OCI-LY3 (cell line): Measurements from ENCODE around the gene PLCB1.

ENCODE experiments used
- H2AFZ ChIP-seq: fragments of 200-600, 300-600 bp; shearing (Covaris generic); 2 replicates; pipeline ENCODE4 v1.6.0; 2014; ENCODE audit warnings: antibody characterized with exemption, low read depth, low read length
- H3K27ac ChIP-seq: fragments of 200-600, 300-600 bp; sonication (generic); 2 replicates; pipeline ENCODE4 v1.5.1; 2014; ENCODE audit warnings: mild to moderate bottlenecking, low read length, moderate library complexity, mixed read lengths
- H3K27me3 ChIP-seq: fragments of 200-600, 300-600 bp; sonication (generic); 2 replicates; pipeline ENCODE4 v1.6.1; 2014; ENCODE audit warnings: low read depth, low read length, mixed read lengths
- H3K36me3 ChIP-seq: fragments of 200-600, 300-600 bp; sonication (generic); replicated peaks from 2 replicates; pipeline ENCODE3; 2014; ENCODE audit warnings: low read depth, low read length, mixed read lengths
- H3K4me1 ChIP-seq: fragments of 300-600, 200-600 bp; sonication (generic); 2 replicates; pipeline ENCODE4 v1.6.1; 2014; ENCODE audit warnings: low read length, mixed read lengths
- H3K4me2 ChIP-seq: fragments of 200-600, 300-600 bp; sonication (generic); 2 replicates; pipeline ENCODE4 v1.6.1; 2014; ENCODE audit warnings: low read length, mixed read lengths
- H3K4me3 ChIP-seq: fragments of 300-600, 200-600 bp; sonication (generic); 2 replicates; pipeline ENCODE4 v1.5.1; 2014; ENCODE audit warnings: antibody characterized with exemption, mild to moderate bottlenecking, low read length, moderate library complexity
- H3K79me2 ChIP-seq: fragments of 300-600, 200-600 bp; shearing (Covaris generic); 2 replicates; pipeline ENCODE4 v1.6.1; 2014; ENCODE audit warnings: mild to moderate bottlenecking, low read length, mixed read lengths
- H3K9ac ChIP-seq: fragments of 300-600, 200-600 bp; shearing (Covaris generic); 2 replicates; pipeline ENCODE4 v1.6.0; 2014; ENCODE audit warnings: mild to moderate bottlenecking, low read length, moderate library complexity
- H3K9me3 ChIP-seq: fragments of 200-600, 300-600 bp; shearing (Covaris generic); 2 replicates; pipeline ENCODE4 v1.6.1; 2014; ENCODE audit warnings: low read length, mixed read lengths; ENCODE audit not compliant: insufficient read depth
- H4K20me1 ChIP-seq: fragments of 200-600, 300-600 bp; sonication (generic); 2 replicates; pipeline ENCODE4 v1.6.1; 2016; ENCODE audit warnings: low read length, mixed read lengths; ENCODE audit not compliant: insufficient read depth
- EZH2phosphoT487 ChIP-seq: fragments of 200-600 bp; shearing (Covaris generic); IDR thresholded peaks from 2 replicates; pipeline ENCODE4 v1.6.1; 2018; ENCODE audit warnings: antibody characterized with exemption, mixed run types, low read depth
- TF ChIP-seq, protein P1 (sequence below): fragments of 200-600, 300-600 bp; sonication (generic); IDR thresholded peaks from 2 replicates; pipeline ENCODE4 v1.5.1; 2014; ENCODE audit warnings: antibody characterized with exemption, low read length, low read depth

PLCB1 gene

DNA sequence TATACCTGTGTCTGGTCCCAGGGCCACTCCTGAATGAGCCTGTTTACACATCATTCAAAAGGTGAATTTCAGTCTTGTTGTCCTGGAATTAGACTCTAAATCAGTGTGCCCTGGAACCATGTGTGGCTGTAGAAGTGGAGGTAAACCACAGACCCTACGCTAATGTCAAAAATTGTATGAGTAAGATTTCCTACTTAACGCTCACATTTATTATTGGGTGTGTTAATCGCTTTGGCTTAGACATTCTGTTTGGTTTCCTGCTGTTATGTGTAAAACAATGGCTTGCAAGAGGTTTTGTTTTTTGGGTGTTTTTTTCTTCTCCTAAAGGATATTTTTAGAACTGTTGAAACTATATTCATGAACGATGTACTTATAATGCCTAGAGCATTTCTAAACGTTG lies 19.3 kb downstream of the PLCB1 start:
- no peak overlapping the region for H3K4me2 ChIP-seq
- peaks cover 5% of the 10 kb centered on the region; the same call in 1 of the 2 replicates for H3K27me3 ChIP-seq
- no peak for TF ChIP-seq EZH2phosphoT487
- TF ChIP-seq, protein P1, sequence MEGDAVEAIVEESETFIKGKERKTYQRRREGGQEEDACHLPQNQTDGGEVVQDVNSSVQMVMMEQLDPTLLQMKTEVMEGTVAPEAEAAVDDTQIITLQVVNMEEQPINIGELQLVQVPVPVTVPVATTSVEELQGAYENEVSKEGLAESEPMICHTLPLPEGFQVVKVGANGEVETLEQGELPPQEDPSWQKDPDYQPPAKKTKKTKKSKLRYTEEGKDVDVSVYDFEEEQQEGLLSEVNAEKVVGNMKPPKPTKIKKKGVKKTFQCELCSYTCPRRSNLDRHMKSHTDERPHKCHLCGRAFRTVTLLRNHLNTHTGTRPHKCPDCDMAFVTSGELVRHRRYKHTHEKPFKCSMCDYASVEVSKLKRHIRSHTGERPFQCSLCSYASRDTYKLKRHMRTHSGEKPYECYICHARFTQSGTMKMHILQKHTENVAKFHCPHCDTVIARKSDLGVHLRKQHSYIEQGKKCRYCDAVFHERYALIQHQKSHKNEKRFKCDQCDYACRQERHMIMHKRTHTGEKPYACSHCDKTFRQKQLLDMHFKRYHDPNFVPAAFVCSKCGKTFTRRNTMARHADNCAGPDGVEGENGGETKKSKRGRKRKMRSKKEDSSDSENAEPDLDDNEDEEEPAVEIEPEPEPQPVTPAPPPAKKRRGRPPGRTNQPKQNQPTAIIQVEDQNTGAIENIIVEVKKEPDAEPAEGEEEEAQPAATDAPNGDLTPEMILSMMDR, result no peak
- no peaks in the 10 kb centered on the region for H4K20me1 ChIP-seq
- H2AFZ ChIP-seq, result no peak overlapping the region
- H3K4me1 ChIP-seq, result no peaks in the 10 kb centered on the region
- no peak overlapping the region for H3K27ac ChIP-seq
- no peaks in the 10 kb centered on the region for H3K79me2 ChIP-seq
- no peak overlapping the region for H3K4me3 ChIP-seq
- no peaks in the 10 kb centered on the region for H3K36me3 ChIP-seq
- no peak overlapping the region for H3K9ac ChIP-seq
- H3K9me3 ChIP-seq, result no peaks in the 10 kb centered on the region

DNA sequence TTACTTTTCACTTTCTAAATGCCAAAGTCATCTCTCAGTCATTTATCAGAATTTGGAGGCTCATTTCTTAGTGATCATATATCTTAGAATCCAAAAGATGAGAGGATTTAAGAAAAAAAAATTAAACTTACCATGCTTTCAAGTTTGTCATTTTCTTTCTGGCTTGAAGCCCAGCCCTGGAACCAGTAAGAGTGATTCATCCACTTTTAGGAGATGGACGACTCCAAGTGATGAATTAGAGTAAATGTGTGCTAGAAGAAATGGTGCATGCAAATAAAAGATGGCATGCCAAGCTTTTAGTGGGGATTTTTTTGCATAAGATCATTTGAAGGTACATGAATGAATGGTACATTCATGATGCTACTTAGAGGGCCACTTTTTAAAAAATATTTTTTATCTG lies 20.1 kb downstream of the PLCB1 start:
- Histone ChIP-seq H3K4me2 (no peak overlapping the region), H3K9ac (no peak overlapping the region)

DNA sequence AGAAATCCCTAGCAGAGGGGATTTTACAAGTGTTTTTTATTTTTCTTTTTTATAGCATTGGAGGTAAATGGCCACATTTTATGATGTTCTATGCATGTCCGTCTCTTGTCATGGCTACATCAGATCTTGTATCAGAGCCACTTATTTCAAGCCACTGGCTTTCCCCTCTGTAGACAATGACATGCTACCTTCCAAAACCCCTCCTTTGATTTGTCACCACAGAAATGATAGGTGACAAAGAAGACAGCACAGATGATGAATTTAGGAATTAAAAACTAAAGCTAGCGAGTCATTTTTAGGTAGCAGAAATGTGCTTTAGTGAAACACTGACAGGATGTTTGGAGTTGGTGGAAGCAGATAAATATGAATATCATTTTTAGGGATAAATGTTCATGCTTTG lies 20.8 kb downstream of the PLCB1 start:
- no peak for TF ChIP-seq EZH2phosphoT487
- TF ChIP-seq, protein P1, result no peak
- Histone ChIP-seq H3K27me3 (peaks cover 5% of the 10 kb centered on the region; the same call in 1 of the 2 replicates), H3K4me1 (no peaks in the 10 kb centered on the region), H3K27ac (no peak overlapping the region), H3K4me2 (no peak overlapping the region), H3K9me3 (no peaks in the 10 kb centered on the region), H4K20me1 (no peaks in the 10 kb centered on the region), H3K79me2 (no peaks in the 10 kb centered on the region), H2AFZ (no peak overlapping the region), H3K4me3 (no peak overlapping the region), H3K9ac (no peak overlapping the region), H3K36me3 (no peaks in the 10 kb centered on the region)

More for the DNA sequence above, 20.1 kb downstream of the PLCB1 start:
- no peak for TF ChIP-seq EZH2phosphoT487
- TF ChIP-seq, protein P1, result no peak
- no peaks in the 10 kb centered on the region for H3K79me2 ChIP-seq
- H3K4me3 ChIP-seq, result no peak overlapping the region
- H2AFZ ChIP-seq, result no peak overlapping the region
- no peaks in the 10 kb centered on the region for H3K9me3 ChIP-seq
- no peaks in the 10 kb centered on the region for H3K36me3 ChIP-seq
- H3K27ac ChIP-seq, result no peak overlapping the region
- no peaks in the 10 kb centered on the region for H4K20me1 ChIP-seq
- no peaks in the 10 kb centered on the region for H3K4me1 ChIP-seq
- peaks cover 5% of the 10 kb centered on the region; the same call in 1 of the 2 replicates for H3K27me3 ChIP-seq

DNA sequence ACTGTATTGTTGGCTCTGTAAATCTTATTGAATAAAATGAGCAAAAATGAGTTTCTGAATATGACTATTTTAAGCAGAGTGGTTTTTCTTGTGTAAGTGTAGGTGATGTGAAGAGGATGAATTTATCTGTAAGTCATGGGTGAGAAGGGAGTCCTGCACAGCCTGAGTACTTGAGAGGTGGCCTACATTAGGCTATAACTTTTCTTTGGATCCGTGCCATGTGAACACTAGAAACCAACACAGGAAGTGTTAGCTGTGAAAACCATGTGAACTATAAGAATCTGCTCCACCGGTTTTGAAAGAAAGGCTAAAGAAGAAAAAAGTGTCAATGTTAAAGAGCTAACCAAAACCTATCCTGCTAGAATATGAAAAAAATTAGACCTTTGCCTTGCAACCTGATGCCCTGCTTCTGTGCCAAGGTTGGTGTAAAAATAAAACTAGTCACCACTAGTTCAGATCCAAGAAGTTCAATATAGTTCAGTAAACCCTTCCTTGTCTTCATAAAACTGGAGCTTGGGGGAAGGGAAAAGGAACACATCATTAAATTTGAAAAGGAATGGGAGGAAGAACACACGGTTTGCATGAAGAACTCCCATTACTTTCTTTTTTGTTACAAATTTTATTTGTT lies 21.3 kb downstream of the PLCB1 start:
- Histone ChIP-seq H3K36me3 (no peaks in the 10 kb centered on the region), H3K4me3 (no peak overlapping the region), H3K9me3 (no peaks in the 10 kb centered on the region), H3K4me2 (no peak overlapping the region), H3K79me2 (no peaks in the 10 kb centered on the region), H3K4me1 (no peaks in the 10 kb centered on the region), H3K27me3 (peaks cover 5% of the 10 kb centered on the region; the same call in 1 of the 2 replicates), H4K20me1 (no peaks in the 10 kb centered on the region), H2AFZ (no peak overlapping the region), H3K9ac (no peak overlapping the region), H3K27ac (no peak overlapping the region)
- TF ChIP-seq, protein P1, result no peak
- TF ChIP-seq EZH2phosphoT487, result no peak
